ENCODE measurements around the gene SNHG17. TPM values are rescaled to one million over a fixed set of nuclear protein-coding genes. Genes with fewer than 3 reads are reported as not detected.
"Not testable (repeated sequence)": the region's sequence is repeated elsewhere in the genome, so short reads cannot be mapped to it uniquely, and the experiment has no call there.

Gene SNHG17
- total RNA-seq: 10.6 TPM
- long read RNA-seq, partial matches to known transcripts: 0 of 5 reads
- long read RNA-seq, other reads (novel, unspliced or antisense): 5 of 5 reads

DNA sequence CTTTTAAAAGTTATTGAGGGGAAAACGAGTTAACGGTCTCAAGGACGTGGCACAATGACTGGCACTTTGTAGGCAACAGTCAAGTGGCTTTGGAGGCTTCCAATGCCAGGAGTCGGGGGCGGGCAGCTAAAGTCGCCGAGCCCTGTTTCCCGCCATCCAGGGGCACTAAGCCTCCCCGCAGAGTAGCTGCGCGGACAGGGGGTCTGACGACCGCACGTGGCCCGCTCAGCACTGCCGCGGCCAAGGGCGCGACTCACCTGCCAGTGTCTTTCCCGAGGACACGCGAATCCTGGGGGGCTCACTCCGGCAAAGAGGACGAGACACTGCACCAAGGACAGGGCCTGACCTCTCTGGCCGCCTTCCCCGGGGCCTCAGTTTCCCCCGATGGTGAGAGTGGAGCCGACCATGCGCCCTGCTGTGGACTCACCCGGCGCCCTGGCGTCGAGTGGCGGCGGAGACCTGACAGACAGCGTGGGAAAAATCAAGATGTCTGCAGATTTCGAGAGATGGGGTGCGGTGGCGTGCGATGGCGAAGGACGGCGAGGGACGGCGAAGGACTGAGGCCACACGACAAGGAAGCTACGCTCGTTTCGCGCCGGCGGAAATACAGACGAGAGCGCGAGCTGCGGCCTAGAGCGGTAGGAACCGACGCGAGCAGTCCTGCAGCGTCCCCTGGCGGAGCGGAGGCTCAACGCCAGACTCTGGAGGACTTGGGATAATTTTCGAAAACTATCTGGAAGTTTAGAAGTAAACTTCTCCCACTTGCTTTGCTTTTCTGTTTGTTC lies at the start of gene SNHG17:
Gene SNHG17, minus strand, starts transcription at position 559 of the 785 bp plus-strand sequence.
- DNase-seq (ENCODE audit: low spot score): peak; percentile 95
- intact Hi-C loops (cut with DNase I): loop anchor here (1.0 kb wide), 1 partner anchor 11 kb away; no protein-coding TSS in a partner anchor

DNA sequence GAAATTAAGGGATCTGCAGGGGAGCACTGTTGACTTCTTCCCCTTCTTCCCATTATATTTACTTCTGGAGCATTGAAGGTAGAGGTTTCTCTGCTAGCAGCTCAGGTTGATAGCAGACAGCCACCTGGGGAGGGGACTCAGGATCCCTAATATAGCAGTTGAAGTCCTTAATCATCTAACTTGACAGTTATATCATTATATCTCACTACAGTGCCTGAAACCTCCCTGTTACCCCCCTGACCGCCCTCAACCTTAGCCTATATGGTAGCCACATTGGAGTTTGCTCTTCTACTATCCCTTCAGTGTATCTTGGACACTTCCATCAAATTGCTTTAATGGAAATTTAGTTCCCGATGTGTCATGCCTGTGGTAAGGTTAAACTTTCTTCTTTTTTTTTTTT lies 44.5 kb upstream of the SNHG17 start:
- no peak for DNase-seq (ENCODE audit: low spot score)
- intact Hi-C loops (cut with DNase I): no loop called here

DNA sequence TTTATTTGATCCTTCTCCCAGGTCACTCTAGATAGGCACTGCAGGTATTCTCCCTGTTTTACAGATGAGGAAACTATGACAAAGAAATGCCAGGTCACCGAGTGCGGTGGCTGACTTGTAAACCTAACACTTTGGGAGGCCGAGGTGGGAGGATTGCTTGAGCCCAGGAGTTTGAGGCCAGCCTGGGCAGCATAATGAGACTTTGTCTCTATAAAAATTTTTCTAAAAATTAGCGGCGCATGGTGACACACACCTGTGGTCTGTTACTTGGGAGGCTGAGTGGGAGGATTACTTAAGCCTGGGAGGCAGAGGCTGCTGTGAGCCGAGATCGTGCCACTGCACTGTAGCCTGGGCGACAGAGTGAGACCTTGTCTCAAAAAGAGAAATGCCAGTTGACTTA lies 42.6 kb upstream of the SNHG17 start:
- intact Hi-C loops (cut with DNase I): no loop called here
- no peak for DNase-seq (ENCODE audit: low spot score)

DNA sequence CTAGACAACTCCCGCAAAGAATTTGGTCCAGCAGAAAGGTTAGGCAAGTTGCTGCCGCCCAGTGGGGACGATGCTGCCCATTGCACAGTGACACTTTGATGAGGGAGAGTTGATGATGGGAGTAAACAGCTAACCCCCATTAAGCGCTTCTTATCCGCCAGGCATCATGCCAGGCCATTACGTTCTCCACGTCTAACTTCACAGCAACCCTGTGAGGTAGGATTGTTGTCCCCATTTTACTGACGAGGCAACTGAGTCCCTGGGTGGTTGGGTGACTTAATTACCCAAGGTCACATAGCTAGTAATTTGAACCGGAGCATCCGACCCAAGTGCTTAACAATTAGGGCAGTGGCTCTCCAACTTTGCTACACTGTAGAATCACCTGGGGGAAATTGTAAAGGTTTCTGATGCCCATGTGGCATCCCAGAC lies 38.3 kb upstream of the SNHG17 start:
- DNase-seq (ENCODE audit: low spot score): no peak

DNA sequence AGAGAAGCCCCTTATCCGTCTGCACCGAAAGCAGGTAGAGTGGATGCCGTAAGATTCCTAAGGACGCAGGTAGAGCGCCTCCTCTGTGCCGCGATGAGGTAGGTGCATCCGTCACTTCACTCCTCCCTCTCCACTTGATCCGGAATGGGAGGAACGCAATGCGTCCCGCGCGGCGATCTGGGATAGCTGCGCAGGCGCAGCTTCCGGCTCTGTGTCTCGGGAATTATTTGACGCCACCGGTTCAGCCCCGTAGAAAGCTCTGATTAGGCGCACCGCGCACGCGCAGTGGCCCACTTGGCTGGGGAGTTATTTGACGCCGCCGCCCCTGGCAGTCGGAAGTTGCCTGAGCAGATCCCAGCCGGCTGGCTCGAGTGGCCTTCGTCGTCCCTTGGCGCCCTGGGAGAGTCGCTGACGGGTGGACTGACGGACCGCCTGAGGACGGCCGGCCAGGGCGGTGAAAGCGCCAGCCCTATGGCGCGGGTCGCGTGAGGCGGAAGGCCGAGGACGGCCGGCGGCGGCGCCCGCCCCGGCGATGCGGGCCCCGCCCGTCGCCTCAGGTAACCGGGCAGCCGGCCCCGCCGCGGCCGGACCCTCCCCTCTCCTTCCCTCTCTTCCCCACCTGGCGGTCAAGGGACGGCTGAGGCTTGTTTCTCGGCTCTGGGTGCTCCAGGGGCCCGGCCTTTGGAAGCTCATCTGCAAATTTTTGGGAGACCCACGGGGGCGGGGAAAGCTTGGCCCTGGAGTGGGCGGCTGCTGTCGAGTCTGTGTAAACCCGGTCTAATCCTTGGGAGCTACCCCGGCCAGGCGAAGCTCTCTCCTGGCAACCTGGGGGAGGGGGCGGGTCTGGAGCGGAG lies 37.6 kb upstream of the SNHG17 start, which contains the start of gene RALGAPB:
Gene RALGAPB, plus strand, starts transcription at position 331 of the 854 bp plus-strand sequence. CDS start 15,590 bp downstream, outside the sequence.
- intact Hi-C loops (cut with DNase I): loop anchor here (2.0 kb wide), 1 partner anchor 26 kb away; no protein-coding TSS in a partner anchor
- DNase-seq (ENCODE audit: low spot score): peak; percentile 100

More for the DNA sequence above, 38.3 kb upstream of the SNHG17 start:
- intact Hi-C loops (cut with DNase I): loop anchor here (2.0 kb wide), 1 partner anchor 27 kb away; no protein-coding TSS in a partner anchor

DNA sequence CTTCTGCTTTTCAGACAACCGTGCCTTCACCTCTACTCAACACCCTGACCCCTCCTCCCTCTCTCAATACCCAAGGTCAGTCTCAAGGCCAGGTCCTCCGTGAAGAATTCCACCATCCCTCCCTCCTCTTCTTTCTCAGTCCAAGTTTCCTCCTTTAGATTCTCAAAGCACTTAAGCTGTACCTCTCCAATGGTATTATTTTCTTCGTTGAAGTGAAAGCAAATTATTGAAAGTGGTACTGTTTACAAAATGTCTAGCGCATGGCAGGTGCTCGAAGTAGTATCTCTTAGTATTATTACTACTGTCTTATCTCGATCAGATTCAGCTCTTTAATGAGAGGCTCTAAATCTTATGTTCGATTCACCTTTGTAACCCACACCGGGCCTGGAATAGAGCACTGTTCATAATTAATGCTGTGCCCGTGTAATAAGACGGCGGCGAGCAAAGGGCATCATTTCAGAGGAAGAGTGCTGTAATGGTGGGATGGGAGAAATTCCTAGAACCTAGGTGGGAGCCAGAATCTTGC lies 36.9 kb upstream of the SNHG17 start:
- no peak for DNase-seq (ENCODE audit: low spot score)
- intact Hi-C loops (cut with DNase I): loop anchor here (2.0 kb wide), 1 partner anchor 25 kb away; no protein-coding TSS in a partner anchor

DNA sequence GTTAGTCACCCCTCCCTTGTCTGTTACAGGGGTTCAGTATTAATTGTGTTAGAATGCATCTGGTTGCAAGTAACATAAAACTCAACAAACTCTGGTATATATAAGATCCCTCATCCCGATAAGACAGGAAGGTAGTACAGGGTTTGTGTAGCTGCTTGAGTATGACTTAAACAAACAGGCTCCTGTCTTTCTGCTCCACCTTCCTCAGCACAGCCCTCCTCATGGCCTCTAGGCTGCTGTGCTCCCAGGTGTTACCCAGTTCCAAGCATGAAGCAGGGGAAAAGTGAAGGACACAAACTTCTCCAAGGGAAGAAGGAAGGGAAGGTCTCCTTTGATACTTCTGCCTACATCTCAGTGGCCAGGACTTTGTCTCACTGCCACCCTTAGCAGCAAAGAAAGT lies 36.1 kb upstream of the SNHG17 start:
- DNase-seq (ENCODE audit: low spot score): no peak

DNA sequence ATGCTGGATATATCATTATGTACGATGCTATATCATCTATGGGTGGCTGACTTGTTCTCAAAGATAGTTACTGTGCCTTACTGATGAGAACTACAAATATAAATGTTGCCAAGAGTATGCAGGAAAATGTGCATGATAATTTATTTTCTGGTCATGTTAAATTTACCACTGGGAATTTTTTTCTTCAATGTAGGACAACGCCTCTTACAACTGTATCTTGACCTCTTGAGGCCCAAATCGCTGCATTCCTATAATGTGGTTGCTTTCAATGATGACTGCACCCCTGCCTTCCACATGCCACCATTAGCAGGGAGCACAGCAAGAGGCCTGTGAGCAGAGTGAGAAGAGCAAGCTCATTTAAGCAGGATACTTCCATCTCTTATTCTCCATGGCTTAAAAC lies 31.9 kb upstream of the SNHG17 start:
- intact Hi-C loops (cut with DNase I): no loop called here

More for the DNA sequence above, 36.1 kb upstream of the SNHG17 start:
- intact Hi-C loops (cut with DNase I): no loop called here

DNA sequence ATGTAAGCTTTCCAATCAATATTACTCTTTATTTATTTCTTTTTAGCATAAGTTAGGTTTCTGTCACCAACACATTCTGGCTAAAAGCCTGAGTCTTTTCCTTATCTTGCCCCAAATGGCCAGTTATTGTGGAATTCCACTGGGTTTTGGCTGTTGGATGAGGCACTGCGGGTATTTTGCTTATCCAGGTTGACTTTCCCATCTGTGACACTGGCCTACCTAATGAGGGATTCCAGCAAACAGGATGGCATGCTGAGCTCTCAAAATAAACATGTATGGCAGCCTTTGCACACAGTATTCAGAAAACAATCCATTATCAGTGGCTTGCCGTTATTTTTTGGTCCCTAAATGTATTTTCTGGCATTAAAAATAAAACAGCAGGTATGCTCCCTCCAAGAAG lies 31.0 kb upstream of the SNHG17 start:
- intact Hi-C loops (cut with DNase I): no loop called here
- DNase-seq (ENCODE audit: low spot score): no peak

More for the DNA sequence above, 31.9 kb upstream of the SNHG17 start:
- DNase-seq (ENCODE audit: low spot score): no peak

DNA sequence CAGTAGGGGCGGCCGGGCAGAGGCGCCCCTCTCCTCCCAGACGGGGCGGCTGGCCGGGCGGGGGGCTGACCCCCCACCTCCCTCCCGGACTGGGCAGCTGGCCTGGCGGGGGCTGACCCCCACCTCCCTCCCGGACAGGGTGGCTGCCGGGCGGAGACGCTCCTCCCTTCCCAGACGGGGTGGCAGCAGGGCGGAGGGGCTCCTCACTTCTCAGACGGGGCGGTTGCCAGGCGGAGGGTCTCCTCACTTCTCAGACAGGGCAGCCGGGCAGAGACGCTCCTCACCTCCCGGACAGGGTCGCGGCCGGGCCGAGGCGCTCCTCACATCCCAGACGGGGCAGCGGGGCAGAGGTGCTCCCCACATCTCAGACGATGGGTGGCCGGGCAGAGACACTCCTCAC lies 26.4 kb upstream of the SNHG17 start:
- intact Hi-C loops (cut with DNase I); DNase-seq (ENCODE audit: low spot score): not testable (repeated sequence)

DNA sequence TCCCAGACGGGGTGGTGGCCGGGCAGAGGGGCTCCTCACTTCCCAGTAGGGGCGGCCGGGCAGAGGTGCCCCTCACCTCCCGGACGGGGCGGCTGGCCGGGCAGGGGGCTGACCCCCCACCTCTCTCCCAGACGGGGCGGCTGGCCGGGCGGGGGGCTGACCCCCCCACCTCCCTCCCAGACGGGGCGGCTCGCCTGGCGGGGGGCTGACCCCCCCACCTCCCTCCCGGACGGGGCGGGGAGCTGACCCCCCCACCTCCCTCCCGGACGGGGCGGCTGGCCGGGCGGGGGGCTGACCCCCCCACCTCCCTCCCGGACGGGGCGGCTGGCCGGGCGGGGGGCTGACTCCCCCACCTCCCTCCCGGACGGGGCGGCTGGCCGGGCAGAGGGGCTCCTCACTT lies 26.0 kb upstream of the SNHG17 start:
- DNase-seq (ENCODE audit: low spot score); intact Hi-C loops (cut with DNase I): not testable (repeated sequence)

DNA sequence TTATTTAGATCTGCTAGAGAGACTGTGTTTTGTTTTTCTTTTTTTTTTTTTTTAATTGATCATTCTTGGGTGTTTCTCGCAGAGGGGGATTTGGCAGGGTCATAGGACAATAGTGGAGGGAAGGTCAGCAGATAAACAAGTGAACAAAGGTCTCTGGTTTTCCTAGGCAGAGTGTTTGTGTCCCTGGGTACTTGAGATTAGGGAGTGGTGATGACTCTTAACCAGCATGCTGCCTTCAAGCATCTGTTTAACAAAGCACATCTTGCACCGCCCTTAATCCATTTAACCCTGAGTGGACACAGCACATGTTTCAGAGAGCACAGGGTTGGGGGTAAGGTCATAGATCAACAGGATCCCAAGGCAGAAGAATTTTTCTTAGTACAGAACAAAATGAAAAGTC lies 25.5 kb upstream of the SNHG17 start:
- DNase-seq (ENCODE audit: low spot score); intact Hi-C loops (cut with DNase I): not testable (repeated sequence)

DNA sequence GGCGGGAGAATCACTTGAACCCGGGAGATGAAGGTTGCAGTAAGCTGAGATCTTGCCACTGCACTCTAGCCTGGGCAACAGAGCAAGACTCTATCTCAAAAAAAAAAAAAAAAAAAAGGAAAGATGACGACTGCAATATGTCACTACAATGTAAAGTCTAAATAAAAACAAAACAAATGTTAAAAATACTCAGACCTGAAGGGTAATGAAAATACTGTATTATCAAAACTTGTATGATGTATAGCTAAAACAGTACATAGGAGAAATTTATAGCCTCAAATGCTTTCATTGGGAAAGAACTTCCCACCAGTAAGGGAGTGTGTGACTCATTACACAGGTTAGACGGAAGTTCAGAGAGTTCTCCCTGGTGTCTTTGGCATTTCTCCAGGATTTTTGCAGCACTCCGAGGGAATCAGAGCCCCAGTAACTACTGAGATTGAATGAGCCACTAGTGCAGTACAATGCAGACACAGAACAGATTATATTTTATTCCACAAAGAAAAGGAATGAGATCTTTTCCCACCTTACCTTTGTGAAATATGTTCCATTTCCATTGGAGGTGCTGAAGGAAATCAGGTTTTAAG lies 25.0 kb upstream of the SNHG17 start:
- no peak for DNase-seq (ENCODE audit: low spot score)
- intact Hi-C loops (cut with DNase I): no loop called here

DNA sequence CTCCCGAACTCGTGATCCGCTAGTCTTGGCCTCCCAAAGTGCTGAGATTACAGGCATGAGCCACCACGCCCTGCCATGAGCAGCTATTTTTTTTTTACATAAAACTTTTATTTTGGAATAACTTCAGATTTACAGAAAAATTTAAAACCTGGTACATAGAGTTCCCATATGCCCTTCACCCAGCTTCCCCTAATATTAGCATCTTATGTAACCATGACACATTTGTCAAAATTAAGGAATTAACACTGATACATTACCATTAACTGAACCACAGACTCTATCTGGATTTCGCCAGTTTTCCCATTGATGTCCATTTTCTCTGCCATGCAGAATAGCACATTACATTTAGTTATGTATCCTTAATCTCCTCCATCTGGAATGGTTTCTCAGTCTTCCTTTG lies 23.2 kb upstream of the SNHG17 start:
- no peak for DNase-seq (ENCODE audit: low spot score)
- intact Hi-C loops (cut with DNase I): no loop called here

DNA sequence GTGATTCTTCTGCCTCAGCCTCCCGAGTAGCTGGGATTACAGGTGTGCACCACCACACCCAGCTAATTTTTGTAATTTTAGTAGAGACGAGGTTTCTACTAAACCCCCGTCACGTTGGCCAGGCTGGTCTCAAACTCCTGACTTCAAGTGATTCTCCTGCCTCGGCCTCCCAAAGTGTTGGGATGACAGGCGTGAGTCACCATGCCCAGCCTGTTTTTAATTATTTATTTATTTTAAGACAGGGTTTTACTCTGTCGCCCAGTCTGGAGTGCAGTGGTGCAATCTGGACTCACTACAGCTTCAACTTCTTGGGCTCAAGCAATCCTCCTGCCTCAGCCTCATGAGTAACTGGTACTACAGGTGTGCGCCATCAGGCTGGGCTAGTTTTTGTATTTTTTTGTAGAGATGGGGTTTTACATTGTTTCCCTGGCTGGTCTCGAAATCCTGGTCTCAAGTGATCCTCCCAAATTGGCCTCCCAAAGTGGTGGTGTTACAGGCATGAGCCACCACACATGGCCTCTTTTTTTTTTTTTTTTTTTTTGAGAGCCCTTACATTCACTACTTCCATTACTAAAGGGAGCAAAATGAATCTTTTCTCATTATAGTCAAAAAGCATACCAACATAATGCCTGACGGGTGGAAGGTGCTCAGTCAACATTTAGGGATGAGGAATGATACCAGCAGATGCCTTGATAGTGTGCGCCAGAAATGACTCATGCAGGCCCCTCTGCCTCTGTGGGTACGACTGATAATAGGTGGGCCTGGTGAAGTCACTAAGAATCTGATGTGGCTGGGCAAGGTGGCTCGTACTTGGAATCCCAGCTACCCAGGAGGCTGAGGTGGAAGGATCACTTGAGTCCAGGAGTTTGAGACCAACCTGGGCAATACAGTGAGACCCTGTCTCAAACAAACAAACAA lies 19.7 kb upstream of the SNHG17 start:
- DNase-seq (ENCODE audit: low spot score): no peak
- intact Hi-C loops (cut with DNase I): no loop called here

DNA sequence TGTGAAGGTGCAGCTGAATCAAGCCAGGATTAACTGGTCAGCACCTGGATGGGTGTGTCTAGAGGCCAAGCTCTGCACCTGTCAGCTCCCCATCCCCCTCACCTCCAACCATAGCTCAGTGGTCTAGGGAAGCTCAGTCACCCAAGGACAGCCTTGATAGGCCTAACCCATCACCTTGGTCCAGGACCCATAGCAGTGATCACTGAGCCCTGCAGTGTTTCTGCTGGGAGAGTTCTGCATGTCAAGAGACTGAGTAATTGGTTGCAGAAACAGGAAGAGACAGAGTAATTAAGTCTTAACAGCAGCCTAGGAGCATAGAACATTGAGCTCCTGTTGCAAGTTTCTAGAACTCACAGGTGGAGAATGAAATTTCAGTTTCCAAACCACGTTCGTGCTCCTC lies 18.8 kb upstream of the SNHG17 start:
- intact Hi-C loops (cut with DNase I): no loop called here

DNA sequence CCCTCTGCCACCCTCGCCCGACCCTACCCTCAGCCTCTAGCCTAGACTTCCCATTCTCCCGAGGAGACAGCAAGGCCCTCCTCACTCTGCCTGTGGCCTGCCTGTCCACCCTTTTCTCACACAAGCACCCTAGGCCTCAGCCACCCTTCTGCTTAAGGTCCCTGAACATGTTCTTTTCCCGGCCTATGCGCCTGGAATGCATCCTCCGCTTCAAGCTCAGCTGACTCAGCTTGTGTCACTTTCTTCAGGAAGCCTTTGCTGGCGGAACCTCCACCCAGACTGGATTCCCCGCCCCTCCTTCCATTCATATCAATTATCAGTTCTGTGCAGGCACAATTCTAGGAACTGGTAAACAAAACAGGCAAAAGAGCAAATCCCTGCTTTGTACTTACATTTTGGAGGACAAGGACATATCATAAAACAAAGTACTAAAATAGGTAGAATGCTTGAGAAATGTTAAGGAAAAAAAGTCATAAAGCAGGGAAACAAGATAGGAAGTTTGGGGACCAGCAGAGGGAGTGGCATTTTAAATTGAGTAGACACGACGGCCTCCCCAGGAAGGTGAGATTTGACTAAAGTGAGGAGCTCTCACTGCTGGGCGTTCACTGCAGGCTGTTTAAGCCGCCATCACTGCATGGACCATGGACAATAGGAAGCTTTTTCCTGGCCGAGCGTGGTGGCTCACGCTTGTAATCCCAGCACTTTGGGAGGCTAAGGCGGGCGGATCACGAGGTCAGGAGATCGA lies 17.9 kb upstream of the SNHG17 start:
- intact Hi-C loops (cut with DNase I): no loop called here
- peak; percentile 76 for DNase-seq (ENCODE audit: low spot score)

More for the DNA sequence above, 18.8 kb upstream of the SNHG17 start:
- DNase-seq (ENCODE audit: low spot score): peak; percentile 27
